PC-9 (cell line): ENCODE measurements around the gene FOXP1.

ENCODE experiments used
- EZH2 ChIP-seq: fragments of 200-600 bp; sonication (generic); IDR thresholded peaks from 2 replicates; pipeline ENCODE4 v1.8.0; 2017; ENCODE audit warnings: antibody characterized with exemption, low read depth
- TF ChIP-seq, protein P1 (sequence below): fragments of 200-600 bp; sonication (generic); conservative IDR thresholded peaks from 2 replicates; pipeline ENCODE4 v1.6.1; 2017; ENCODE audit warnings: mixed run types, antibody characterized with exemption, mild to moderate bottlenecking, moderate library complexity

DNA sequence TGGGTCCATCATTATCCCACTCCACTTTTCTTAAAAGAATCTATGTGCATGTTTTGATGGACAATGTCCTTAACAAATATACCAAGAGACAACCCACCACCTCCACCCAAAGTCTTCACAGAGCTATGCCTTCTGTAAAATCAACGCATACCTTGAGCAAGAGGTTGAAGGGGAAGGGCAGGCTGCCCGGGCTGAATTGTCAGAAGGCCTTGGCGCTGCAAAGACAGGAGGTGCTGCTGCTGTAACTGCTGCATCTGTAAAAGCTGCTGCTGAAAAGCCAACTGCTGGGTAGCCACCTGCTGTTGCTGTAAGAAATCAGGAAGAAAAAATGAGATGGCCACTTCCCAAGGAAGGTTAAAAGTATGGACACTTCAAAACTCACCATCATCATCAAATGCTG, 536.7 kb downstream of the FOXP1 start:
- TF ChIP-seq, protein P1, sequence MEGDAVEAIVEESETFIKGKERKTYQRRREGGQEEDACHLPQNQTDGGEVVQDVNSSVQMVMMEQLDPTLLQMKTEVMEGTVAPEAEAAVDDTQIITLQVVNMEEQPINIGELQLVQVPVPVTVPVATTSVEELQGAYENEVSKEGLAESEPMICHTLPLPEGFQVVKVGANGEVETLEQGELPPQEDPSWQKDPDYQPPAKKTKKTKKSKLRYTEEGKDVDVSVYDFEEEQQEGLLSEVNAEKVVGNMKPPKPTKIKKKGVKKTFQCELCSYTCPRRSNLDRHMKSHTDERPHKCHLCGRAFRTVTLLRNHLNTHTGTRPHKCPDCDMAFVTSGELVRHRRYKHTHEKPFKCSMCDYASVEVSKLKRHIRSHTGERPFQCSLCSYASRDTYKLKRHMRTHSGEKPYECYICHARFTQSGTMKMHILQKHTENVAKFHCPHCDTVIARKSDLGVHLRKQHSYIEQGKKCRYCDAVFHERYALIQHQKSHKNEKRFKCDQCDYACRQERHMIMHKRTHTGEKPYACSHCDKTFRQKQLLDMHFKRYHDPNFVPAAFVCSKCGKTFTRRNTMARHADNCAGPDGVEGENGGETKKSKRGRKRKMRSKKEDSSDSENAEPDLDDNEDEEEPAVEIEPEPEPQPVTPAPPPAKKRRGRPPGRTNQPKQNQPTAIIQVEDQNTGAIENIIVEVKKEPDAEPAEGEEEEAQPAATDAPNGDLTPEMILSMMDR, result no peak
- TF ChIP-seq EZH2, result no peak
